NCI-H774 (cell line): ENCODE data around the gene TES.
"Not testable (repeated sequence)": the region's sequence is repeated elsewhere in the genome, so short reads cannot be mapped to it uniquely, and the experiment has no call there.

ENCODE experiments used
- DNase-seq: peaks from one replicate; lab custom pipeline; 2025; lab: John Stamatoyannopoulos, UW

TES gene

DNA sequence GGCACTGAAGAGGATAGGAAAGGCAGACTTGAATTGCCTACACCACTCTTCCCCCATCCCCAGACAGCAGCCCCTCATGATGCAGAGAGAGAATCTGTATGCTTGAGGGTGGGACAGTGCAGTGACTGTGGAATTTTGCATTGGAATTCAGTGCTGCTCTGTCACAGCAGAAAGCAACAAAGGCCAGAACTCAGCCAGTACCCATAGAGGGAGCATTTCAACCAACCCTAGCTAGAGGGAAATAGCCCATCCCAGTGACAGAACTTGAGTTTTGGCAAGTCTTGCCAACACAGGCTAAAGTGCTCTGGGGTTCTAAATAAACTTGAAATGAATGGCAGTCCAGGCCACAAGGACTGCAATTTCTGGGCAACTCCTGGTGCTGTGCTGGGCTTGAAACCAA lies 80.4 kb downstream of the TES start:
- DNase-seq, result no peak

DNA sequence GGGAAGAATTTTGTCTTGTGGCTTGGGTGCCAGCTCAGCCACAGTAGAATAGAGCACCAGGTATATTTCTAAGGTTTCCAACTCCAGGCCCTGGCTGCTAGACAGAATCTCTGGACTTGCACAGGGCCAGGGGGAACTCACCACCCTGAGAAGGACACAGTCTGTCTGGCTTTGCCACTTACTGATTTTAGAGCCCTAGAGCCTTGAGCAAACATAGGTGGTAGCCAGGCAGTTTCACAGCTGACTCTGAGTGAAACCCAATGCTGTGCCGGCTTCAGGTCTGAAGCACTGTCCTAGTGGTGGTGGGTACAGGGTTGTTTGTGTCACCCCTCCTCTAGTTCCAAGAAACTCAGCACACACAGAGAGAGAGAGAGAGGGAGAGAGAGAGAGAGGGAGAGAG lies 81.6 kb downstream of the TES start:
- no peak for DNase-seq

DNA sequence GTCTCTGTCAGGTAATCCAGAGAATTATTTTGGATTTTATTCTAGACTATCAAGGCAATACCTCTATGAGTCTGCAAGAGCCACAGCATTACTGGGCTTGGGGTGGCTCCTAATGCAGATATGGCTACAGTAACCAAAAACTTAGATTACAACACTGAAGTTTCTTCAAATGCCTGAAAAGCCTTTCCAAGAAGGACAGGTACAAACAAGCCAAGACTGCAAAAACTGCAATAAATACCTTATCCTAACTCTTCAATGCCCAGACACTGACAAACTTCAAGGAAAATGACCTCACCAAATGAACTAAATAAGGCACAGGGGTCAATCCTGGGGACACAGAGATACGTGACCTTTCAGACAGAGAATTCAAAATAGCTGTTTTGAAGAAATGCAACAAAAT lies 82.0 kb downstream of the TES start:
- no peak for DNase-seq

GRCh38 chr7:116293139-116293538 lies 82.8 kb downstream of the TES start:
- no peak for DNase-seq

DNA sequence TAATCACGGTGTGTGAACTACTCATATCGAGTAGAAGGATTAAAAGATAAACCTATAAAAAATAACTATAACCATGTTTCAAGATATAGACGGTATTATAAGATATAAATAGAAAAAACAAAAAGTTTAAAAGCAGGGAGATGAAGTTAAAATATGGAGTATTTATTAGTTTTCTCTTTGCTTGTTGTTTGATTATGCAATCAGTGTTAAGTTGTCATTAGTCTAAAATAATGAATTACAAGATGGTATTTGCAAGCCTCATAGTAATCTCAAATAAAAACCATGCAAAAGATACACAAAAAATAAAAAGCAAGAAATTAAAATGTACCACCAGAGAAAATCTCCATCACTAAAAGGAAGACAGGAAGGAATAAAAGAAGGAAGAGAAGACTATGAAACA lies 83.3 kb downstream of the TES start:
- DNase-seq, result no peak

DNA sequence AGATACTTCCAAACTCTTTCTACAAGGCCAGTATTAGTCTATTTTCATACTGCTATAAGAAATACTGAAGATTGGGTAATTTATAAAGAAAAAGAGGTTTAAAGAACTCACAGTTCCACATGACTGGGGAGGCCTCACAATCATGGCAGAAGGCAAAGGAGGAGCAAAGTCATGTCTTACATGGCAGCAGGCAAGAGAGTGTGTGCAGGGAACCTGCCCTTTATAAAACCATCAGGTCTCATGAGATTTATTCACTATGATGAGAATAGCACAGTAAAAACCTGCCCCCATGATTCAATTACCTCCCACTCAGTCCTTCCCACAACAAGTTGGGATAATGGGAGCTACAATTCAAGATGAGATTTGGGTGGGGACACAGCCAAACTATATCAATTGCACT lies 85.6 kb downstream of the TES start:
- not testable (repeated sequence) for DNase-seq

GRCh38 chr7:116298055-116298454 lies 87.7 kb downstream of the TES start:
- DNase-seq, result no peak

DNA sequence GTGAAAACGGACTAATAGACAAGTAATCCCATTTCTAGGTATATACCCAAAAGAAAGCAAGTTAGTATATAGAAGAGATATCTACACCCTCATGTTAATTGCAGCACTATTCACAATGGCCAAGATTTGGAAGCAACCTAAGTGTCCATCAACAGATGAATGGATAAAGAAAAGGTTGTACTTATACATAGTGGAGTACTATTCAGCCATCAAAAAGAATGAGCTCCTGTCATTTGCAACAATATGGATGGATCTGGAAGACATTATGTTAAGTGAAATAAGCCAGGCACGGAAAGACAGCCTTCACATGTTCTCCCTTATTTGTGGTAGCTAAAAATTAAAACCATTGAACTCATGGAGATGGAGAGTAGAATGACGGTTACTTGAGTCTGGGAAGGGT lies 88.2 kb downstream of the TES start:
- DNase-seq, result no peak

GRCh38 chr7:116305485-116306408 lies 95.4 kb downstream of the TES start:
- no peak for DNase-seq

DNA sequence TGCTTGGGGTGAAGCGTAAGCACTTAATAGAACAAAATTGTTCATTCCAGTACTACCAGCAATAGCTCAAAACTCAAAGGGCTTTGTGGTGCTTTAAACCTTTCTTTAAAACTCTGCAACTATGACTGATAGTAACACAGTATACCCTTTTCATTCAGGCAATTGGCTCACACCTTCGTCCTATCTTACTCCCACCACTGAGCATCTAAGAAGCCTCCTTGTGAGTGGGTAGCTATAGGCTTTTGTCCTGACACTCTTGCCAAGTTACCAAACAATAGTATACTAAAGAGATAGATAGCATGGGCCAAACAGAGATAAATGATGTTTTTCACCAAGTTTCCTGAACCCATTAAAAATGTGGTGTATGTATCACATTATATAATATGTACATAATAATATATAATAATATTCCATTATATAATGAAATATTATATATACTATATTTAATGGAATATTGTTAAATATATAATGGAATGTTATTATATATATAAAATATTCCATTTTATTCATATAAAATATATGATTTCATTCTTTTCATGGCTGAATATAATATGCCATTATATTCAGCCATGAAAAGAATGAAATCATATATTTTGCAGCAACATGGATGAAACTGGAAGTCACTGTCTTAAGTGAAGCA lies 96.2 kb downstream of the TES start:
- DNase-seq, result no peak

GRCh38 chr7:116307253-116307652 lies 96.9 kb downstream of the TES start:
- DNase-seq, result no peak
